GM21447 (cell line): ENCODE measurements around the gene HIVEP2.
"Not testable (repeated sequence)": the region's sequence is repeated elsewhere in the genome, so short reads cannot be mapped to it uniquely, and the experiment has no call there.

ENCODE experiments used
- ATAC-seq: cut with Tn5 transposase; IDR thresholded peaks from one replicate; pipeline ENCODE4 v1.9.1; 2021; ENCODE audit not compliant: unreplicated experiment

The HIVEP2 gene, protein sequence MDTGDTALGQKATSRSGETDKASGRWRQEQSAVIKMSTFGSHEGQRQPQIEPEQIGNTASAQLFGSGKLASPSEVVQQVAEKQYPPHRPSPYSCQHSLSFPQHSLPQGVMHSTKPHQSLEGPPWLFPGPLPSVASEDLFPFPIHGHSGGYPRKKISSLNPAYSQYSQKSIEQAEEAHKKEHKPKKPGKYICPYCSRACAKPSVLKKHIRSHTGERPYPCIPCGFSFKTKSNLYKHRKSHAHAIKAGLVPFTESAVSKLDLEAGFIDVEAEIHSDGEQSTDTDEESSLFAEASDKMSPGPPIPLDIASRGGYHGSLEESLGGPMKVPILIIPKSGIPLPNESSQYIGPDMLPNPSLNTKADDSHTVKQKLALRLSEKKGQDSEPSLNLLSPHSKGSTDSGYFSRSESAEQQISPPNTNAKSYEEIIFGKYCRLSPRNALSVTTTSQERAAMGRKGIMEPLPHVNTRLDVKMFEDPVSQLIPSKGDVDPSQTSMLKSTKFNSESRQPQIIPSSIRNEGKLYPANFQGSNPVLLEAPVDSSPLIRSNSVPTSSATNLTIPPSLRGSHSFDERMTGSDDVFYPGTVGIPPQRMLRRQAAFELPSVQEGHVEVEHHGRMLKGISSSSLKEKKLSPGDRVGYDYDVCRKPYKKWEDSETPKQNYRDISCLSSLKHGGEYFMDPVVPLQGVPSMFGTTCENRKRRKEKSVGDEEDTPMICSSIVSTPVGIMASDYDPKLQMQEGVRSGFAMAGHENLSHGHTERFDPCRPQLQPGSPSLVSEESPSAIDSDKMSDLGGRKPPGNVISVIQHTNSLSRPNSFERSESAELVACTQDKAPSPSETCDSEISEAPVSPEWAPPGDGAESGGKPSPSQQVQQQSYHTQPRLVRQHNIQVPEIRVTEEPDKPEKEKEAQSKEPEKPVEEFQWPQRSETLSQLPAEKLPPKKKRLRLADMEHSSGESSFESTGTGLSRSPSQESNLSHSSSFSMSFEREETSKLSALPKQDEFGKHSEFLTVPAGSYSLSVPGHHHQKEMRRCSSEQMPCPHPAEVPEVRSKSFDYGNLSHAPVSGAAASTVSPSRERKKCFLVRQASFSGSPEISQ (N-terminal part only)

DNA sequence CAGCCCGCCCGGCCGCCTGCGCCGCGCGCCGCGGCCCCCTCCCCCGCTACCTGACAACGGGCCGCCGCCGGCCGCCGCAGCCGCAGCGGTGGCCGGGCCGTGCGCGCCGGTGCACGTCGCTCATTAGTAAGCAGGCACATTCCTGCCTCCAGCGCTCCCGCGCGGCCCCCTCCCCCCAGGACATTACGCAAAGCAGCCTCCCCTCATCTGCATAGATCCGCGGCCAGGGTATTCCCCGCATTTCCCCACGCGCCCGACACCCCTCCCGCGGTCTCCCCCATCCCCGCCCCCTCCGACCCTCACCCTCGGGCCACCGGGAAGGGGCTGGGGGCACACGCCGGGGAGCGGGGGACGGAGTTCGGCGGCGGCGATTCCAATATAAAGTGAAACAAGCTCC is at the start of gene HIVEP2:
Gene HIVEP2, minus strand, starts transcription at position 128 of the 397 bp plus-strand sequence. CDS start 170,438 bp downstream, outside the sequence.
- ATAC-seq = peak; percentile 26

DNA sequence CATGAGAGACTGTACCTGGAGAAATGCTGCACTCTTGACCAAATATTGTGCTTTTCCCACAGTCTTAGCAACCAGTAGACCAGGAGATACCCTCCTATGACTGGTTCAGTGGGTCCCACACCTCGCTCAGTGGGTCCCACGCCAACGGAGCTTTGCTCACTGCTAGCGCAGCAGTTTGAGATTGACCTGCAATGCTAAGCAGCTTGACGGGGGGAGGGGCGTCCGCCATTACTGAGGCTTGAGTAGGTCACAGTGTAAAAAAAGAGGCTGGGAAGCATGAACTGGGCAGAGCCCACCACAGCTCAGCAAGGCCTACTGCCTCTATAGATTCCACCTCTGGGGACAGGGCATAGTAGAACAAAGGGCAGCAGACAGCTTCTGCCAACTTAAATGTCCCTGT is 49.0 kb upstream of the HIVEP2 start:
- no peak for ATAC-seq

DNA sequence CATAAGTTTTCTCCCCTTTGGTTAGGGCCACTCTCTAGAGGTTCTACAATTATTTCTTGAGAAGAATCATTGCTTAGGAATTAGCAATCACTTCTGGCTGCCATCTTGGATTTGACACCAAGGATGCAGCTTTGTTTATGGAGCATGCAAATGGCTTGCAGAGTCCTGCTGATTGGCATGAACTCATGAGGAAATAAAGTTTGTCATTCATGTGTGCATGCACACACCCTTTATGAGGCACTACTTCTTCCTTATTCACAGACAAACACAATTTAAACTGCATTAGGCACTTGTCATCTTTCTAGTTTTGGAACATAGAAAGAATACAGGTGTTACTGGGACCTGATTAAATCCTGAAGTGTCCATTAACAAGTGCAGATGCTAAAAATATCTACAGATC is 42.5 kb upstream of the HIVEP2 start:
- no peak for ATAC-seq

DNA sequence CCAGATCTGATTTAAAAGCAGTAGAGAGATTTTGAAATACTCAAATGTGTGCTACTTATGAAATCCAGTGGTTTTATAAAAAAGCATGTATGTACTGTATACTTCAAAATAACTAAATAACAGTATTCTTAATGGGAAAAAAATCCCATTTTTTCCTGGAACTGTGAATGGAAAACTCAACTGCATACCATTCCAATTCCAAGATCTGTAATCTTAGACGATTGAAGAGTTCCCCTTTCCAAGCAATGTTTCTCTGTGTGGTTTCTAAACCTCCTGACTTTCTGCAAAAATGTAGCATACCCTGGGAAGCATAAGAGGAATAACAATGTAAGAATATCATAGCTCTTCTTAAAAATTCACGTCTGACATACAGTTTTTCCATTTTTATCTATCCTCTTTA is 40.3 kb upstream of the HIVEP2 start:
- ATAC-seq = no peak

DNA sequence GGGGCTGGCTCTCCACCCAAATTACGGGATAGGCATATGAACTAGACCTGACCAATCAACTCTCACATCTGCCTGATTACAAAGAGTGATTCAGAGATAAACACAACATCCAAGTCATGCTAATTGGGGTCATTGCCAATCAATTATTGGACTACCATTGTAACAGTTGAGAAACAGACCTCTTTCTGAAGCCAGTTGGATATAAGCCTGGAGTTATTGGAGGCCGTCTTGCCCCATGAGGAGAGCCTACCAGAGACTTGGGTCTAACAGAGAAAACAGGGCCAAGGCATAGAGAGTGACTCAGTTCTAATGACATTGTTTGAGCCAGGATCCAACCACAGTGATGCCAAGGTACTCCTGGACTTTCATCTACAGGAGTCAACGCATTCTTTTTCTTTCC is 39.4 kb upstream of the HIVEP2 start:
- no peak for ATAC-seq

DNA sequence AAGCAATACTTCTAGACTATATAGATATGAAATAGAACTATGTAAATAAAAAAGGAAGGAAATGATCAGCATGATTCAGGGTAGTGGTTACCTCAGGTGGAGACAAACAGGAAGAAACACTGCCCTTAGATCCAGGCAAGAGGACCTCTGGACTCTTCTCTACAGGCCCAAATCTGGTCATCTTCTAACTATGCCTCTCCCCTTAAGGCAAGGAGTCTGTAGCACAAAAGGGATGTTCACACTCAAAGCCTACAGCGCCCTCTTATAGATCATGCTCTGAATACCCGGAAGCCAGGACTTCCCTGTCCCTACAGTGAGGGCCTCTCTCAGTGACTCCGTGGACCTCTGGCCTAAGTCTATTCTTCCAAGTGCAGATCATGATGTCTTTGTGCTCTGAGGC is 30.4 kb upstream of the HIVEP2 start:
- ATAC-seq = no peak

DNA sequence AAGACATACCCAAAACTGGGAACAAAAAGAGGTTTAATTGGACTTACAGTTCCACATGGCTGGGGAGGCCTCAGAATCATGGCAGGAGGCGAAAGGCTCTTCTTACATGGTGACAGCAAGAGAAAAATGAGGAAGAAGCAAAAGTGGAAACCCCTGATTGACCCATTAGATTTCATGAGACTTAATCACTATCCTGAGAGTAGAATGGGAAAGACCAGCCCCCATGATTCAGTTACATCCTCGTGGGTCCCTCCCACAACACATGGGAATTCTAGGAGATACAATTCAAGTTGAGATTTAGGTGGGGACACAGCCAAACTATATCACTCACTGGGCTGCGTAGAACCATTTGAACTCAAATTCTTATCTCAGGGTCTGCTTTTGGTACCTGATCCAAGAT is 26.0 kb upstream of the HIVEP2 start:
- ATAC-seq = not testable (repeated sequence)

DNA sequence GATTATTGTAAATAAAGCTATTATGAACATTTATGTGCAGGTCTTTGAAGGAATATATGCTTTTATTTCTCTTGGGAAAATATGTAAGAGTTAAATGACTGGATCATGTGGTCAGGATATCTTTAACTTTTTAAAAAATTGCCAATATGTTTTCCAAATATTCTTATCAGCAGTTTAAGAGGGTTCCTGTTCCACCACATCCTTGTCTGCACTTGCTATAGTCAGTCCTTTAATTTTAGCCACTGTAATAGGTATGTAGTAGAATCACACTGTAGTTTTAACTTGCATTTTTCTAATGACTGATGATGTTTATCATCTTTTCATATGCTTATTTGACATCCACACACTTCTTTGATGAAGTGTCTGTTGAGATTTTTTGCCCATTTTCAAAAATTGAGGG is 23.6 kb upstream of the HIVEP2 start:
- no peak for ATAC-seq

DNA sequence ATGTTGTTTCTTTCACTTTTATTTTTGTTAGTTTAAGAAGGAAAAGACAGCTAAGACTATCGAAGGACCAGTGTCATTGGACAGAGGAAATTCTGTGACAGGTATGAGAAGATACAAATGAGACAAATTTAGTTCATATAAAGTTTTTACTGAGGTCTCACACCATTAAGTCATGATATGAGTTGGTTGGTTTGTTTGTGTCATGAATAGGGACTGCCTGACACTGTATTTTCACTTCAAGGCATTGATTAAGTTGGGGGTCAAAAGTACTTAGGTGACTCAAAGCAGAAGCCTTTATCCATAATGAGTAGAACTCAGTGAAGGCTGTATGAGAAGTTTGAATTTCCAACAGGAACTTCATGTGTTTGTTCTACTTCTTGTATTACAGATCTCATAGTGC is 21.3 kb upstream of the HIVEP2 start:
- ATAC-seq = no peak

DNA sequence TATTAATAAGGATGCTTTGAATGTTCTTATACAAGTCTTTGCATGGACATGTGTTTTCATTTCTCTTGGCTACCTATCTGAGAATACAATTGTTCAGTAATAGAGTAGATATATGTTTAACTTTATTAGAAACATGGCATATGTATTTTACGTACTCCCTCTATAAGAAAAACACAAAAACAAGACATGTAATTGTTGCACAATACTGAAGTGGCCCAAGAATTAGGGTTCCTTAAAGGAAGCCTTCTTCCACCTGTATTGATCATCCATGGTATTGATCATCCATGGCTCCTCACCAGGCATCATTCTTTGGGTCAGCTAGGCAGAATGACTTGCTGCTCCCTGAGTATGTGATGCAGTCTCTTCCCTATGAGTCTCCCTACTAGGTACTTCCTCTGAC is 20.2 kb upstream of the HIVEP2 start:
- no peak for ATAC-seq

DNA sequence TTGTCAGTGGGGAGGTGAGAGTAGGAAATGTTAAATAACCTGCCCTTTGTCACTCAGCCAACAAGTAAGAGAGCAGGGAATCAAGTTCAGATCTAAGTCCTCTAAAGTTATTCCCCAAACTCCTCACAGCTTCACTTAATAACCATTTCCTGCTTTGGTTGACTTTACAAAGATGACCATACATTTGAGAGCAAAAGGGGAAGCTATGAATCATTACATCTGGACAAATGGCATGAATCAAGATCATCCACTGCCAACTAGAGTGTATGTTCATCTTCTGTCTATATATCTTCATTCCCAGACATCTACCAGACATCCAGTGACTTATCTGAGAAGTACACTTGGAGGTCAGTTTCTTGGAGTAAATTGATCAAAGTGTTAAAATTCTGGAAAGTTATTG is 15.1 kb upstream of the HIVEP2 start:
- ATAC-seq = no peak

DNA sequence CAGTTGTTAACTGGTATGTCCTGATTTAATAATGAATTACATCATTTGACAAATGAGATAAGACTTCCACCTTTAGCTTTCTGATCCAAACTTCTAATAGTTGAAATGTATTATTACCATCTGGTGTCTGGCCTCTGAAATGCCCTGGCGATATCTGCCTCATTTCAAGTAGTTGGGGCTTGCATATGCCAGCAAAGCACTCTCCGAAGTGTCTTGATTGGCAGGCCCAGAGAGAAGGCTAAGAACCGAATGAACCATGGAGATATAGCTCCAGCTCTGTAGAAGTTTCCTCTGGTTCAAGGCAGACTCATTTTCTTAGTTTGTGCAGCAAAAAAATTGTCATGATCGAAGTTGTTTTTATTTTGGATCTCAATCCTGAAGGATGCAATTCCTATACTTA is 13.4 kb upstream of the HIVEP2 start:
- ATAC-seq = no peak

DNA sequence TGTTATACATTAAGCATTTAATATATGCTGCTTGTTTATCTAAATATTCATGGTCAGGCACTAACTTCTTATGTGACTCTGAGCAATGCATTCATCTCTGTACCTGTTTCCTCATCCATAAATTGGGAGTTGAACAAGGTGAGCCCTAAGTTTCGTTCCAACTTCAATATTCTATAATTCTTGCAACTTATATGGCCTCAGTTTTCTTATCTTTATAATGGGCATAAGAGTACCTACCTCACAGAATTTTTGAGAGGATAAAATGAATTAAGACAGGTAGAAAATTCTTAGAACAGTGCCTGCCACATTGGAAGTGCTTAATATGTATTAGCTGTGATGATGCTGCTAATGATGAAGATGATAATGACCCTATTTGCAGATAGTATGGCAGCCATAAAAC is 11.8 kb upstream of the HIVEP2 start:
- ATAC-seq = no peak

DNA sequence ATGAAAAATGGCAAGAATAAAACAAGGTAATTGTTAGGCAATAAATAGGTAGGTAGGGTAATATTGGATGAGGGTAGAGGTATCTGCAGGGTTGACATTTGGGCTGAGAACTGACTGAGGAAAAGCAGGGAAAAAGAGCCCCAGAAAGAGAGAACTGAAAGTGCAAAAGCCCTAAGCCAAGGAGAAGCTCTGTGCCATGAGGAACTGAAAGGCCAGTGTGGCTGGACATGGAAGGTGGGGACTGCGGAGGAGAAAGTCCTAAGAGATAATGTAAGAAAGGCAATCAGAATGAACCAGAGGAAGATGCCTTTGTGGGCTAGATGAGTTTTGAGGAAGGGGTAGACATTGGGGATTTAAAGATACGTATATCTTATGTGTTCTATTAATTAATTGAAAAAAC is 9.9 kb upstream of the HIVEP2 start:
- peak; percentile 29 for ATAC-seq

DNA sequence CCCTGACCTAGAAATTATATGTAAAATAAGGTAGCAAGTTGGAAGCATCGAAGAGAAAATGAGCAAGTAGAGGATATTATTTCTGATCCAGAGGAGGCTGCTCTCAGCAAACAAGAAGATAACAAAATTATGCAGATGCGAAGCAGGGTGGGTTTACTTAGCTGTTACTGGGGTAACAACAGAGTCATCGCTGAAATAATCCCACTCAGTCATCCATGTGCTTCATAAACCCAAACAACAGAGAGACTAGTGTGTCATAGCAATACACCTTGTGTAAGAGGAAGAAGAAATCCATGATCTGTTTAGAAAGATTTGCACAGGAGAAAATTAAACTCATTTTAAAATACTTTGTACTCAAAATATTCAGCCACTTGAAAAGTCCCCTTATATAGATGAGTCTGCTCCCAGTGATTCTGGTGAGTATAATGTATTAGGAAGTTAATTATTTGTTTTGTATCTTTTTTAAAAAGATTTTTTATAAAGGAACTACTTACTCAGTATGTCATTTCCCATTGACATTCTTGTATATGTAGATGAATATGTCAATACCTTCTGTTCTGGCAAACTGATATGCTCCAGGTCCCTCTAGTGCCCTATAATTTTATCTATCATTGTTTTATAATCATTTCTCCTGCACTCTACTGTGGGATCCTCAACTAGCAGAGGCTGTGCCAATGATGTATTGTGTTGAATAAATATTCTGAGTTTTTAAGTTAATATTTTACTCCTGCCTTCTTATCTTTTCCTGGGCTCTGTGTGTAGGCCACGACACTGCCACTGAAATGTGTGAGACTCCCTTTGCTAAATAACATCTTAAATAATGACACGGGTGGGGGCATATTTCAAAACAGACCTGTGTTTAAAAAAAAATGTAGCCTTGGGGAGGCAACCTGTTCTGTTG is 8.6 kb upstream of the HIVEP2 start:
- no peak for ATAC-seq

DNA sequence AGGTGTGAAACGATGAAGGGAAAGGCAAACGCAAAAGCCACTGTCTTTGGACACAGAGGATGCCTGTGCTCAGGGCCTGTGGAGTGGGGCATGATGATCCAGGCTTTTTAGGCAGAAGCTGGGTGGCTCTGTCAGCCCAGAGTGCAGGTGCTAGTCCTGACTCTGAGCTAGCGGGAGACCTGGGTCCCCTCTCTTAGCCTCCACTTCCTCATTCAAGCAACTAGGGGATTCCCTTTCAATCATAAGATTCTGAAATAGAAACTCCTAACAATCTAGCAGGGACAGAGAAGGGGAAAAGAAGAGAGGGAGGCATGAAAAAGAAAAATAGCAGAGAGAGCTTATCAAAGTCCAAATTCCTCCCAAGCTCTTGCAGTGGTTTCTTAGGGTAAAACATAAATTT is 7.6 kb upstream of the HIVEP2 start:
- ATAC-seq = peak; percentile 72

DNA sequence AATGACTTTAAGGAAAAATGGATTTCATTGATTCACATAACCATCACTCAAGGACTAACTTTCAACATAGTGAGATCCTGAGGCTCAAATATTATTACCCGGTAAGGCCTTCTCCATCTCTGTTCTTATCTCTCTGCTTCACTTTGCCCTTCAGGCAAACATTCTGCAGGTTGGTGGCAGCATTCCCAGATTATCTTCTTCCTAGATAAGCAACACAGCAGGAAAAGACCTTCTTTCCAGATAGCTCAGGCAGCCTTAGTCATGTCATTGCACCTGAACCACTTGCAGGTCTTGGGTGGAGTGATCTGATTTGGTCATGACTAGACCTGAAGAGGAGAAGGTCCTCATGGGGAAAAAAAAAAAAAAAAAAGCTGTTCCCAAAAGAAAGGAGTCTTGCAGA is 5.3 kb upstream of the HIVEP2 start:
- no peak for ATAC-seq

DNA sequence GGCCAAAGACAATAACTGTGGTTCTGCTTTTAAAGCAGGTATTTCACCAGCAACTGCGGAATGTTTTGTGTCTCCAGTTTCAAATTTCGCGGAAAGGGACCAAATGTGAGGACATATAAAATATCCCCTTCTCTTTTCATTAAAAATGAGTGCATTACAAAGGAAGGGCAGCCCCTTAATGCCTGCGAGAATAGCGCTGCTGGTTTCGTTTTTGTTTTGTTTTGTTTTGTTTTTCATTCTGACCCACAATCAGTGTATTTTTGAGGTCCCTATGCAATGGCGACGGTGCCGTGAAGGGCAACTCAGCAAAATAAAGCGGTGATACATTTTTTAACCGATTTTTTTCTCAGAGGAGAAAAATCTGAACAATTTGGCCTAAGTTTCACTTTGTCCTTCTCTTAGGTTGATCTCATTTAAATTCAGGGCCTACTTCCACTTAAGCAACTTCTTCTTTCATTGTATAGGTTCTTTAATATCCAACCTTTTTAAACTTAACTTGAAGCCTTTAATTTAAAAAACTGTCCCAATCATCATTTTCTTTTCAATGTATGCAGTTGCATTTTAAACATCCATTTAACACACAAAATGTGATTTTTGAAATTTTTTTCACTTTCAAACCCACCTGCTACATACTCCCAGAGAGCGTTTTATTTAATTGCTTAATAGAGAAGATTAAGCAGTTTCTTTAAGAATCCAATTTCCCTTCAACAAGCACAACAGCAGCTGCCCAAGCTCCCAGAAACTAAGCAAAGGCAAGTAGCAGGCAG is 2.9 kb upstream of the HIVEP2 start:
- ATAC-seq = peak; percentile 25

DNA sequence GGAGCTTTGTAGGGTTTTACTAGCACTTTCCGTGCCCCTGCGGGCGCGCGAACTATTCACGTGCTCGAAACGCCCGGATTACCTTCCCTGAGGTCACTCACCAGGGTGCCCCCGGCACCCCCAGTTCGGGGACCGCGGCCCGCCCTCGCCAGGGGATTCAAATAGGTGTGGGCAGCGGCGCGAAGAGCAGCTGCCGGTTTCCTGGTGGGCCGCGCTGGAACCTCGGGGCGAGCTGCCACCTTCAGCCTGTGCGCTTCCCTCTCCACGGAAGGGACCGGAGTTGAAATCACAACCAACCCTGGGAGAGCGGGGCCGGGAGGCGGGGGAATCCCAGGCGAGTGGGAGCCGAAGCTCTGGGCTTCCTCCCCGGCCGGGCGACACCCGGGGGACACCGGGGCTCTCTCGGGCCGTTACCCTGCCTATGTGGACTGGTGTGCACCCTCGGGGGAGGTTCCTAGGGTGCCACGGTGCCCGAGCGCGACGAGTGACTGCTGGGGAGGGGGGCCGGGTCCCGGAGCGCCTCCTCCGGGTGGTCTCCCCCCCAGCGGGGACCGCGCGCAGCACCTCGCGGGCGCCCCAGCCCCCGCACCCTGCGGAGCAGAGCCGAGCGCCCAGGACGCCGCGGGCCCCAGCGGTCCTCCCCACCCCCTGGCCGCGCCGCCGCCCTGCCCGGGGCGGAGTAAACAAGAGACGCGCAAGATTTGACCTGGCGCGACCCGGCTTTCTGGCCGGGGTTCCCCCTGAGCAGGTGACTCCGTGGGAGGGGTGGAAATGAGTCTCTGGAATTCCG is 2.1 kb upstream of the HIVEP2 start:
- peak; percentile 47 for ATAC-seq
